ENCODE results near the gene OXA1L. TPM values are rescaled to one million over a fixed set of nuclear protein-coding genes. Genes with fewer than 3 reads are reported as not detected.
"Not testable (repeated sequence)": the region's sequence is repeated elsewhere in the genome, so short reads cannot be mapped to it uniquely, and the experiment has no call there.

Gene OXA1L
- polyA plus RNA-seq, 4 donors: 106 to 144 (median 139) TPM

DNA sequence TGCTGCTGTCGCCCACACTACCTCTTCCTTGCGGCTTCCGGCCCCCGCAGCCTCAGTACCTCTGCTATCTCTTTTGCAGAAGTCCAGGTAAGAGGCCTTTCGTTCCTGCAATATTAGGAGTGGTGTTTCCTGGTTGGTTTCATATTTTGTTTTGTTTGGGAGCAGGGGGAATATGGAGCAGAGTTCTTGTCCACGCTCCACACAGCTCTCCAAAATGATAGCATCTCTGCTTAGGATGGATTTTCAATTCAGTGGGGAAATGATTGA lies 768 bp downstream of the OXA1L start:
- no peak for DNase-seq (ENCODE audit: low read depth in 4 of 4, low spot score in 3 of 4)

DNA sequence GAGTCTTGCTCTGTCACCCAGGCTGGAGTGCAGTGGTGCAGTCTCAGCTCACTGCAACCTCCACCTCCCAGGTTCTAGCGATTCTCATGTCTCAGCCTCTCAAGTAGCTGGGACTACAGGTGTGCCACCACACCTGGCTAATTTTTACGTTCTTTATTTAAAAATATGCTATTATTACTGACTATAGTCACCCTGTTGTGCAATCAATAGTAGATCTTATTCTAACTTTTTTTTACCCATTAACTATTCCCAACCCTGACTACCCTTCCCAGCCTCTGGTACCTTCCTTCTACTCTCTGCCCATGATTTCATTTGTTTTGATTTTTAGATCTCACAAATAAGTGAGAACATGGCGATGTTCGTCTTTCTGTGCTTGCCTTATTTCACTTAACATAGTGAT lies 2.5 kb downstream of the OXA1L start:
- DNase-seq (ENCODE audit: low read depth in 4 of 4, low spot score in 3 of 4): no peak

DNA sequence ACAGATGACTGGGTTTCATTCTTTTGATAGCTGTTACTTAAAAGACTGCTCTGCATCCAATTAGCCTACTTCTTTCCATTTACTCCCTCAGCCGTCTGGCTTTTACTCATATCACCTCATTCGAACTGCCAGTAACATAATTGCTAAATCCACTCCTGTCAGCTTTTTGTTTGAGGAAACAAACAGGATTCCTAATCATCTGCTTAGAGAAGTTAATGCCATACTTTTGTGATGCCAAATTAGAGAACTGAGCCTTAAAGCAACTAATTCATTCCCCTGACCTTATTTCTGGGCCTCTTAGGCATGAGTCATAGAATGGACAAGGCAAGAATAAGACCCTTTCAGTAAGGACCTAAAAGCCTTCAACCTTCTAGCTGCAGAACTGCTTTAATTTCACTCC lies 2.9 kb downstream of the OXA1L start:
- no peak for DNase-seq (ENCODE audit: low read depth in 4 of 4, low spot score in 3 of 4)

DNA sequence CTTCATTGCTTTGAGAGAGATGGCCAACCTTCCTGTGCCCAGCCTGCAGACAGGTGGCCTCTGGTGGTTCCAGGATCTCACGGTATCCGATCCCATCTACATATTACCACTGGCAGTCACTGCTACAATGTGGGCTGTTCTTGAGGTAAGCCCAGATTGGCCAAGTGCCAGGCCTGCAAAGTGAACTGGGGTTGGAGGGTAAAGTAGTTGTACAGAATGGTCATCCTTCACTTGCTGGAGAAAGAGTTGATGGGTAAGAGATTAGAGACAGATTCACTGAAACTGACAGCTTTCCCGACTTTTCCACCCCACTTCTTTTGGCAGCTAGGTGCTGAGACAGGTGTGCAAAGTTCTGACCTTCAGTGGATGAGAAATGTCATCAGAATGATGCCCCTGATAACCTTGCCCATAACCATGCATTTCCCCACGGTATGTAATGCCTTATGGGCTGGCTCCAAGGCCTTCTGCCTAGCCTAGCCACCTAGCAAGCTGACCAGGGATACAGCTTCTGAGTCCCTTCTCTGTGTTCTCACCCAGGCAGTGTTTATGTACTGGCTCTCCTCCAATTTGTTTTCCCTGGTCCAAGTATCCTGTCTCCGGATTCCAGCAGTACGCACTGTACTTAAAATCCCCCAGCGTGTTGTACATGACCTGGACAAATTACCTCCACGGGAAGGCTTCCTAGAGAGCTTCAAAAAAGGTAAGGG lies 4.1 kb downstream of the OXA1L start:
- DNase-seq (ENCODE audit: low read depth in 4 of 4, low spot score in 3 of 4): no peak

DNA sequence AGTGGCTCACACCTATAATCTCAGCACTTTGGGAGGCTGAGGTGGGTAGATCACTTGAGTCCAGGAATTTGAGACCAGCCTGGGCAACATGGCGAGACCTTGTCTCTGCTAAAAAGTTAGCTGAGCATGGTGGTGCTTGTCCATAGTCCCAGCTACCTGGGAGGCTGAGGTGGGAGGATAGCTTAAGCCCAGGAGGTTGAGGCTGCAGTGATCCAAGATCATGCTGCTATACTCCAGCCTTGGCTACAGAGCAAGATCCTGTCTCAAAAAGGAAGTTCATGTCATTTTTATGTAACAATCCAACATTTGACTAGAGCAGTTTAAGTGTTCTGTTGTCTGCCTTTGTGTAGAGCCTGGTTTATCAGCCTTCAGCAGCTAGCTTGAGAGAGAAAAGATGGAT lies 6.2 kb downstream of the OXA1L start:
- DNase-seq (ENCODE audit: low read depth in 4 of 4, low spot score in 3 of 4): no peak

DNA sequence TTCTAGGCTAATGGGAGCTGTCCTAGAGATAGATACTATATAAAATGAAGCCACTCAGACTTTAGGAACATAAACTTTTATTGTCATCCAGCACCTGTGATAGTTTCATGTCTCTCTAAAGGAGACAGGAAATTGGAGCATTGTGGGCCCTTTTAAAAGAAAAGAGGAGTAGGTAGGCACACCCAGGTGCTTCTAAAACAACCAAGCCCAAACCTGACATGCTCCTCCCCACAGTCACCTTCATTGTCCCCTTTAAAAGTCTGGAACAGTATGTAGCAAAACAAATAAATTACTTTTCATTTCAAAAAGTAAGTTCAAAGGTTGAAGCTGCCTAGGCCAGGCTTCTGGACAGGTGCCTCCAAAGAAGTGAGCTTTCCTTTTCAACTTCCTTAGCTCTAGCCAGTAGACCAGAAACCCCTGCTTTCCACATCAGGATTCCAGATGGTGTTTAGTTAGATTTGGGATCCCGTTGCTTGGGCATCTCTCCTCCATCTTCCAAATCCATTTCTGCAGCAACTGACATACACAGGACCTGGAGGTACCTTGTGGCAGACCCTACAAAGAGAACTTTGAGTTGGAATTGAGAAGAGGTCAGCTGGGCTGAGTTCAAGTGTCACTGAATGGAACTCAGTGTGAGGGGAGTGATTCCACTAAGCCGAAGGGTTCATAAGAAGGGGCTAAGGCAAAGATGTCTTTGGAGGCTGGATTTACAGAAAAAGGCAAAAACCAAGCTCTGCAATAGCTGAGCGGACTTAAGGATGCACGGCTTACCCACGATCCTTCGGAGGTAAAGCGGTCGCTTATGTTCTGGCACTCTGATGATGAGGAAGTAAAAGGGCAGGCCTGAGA lies 6.9 kb downstream of the OXA1L start:
- no peak for DNase-seq (ENCODE audit: low read depth in 4 of 4, low spot score in 3 of 4)

DNA sequence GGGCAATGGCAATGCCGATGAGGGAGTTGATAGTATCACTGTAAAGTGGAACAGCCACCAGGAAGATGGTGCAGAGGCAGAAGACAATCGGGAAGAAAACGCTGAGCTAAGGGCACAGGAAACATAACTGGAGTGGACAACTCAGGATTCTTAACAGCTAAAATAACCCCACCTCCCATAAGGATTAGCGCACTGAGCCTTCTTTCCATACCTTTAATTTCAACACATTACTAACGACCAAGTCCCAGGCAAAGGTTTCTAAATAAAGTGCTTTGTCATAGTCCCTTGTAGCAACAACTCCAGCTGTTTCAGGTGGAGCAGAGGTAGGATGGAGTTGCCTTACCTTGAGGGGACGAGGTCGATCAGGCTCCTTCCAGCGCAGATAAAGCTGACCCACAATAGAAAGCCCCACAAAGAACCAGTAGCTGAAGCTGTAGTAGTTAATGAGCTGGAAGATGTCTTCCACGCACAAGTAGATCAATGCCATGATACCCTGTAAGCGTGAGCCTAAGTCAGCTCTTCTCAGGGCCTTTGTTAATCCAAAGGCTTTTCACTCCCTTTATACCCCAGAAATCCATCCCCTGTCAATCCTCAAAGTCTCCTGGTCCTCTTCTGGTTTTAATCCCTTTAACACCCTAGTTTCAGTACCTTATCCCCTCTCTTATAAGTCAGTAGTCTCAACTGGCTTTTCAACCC lies 7.7 kb downstream of the OXA1L start:
- DNase-seq (ENCODE audit: low read depth in 4 of 4, low spot score in 3 of 4): no peak

DNA sequence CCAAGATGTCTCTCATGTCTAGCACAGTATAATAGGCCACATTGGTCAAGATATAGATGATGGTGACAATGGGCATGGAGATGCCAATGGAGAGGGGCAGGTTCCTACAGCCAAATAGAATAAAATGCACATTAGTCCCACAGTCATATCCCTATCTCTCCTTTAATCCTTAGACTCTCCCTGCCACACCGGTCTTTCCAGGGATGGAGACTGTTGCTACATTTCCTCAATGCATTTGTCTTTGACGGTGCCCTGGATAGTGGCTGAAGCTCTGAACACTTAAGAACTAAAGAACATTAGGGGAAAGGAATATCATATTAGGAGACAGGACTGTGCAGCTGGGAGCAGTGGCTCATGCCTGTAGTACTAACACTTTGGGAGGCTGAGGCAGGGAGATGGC lies 9.7 kb downstream of the OXA1L start:
- no peak for DNase-seq (ENCODE audit: low read depth in 4 of 4, low spot score in 3 of 4)

DNA sequence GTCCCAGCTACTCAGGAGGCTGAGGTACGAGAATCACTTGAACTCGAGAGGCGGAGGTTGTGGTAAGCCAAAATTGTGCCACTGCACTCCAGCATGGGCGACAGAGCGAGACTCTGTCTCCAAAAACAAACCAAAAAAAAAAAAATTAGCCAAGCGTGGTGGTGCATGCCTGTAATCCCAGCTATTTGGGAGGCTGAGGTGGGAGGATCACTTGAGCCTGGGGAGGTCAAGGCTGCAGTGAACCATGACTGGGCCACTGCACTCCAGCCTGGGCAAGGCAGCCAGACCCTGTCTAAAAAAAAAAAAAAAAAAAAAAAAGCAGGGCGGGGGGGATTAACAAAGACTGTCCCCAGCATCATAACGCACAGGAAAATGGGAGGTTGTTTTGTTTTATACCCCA lies 10.4 kb downstream of the OXA1L start:
- not testable (repeated sequence) for DNase-seq (ENCODE audit: low read depth in 4 of 4, low spot score in 3 of 4)

DNA sequence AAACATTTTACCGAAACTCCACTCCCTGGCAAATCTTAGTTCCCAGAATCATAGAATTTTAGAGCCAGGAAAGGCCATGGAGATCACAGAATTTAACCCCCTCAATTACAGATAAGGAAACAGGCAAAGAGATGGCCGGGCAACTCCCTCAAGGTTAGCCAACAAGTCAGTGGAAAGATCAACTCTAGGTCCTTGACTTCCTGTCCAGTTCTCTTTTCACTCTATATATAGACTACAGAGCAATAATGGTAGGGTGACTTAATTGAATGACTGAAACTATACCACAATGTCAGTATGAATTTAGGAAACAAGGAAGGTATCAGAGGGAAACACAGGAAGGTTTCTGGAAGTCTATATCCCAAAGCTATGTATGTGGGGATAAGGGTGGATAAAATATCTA lies 11.6 kb downstream of the OXA1L start:
- DNase-seq (ENCODE audit: low read depth in 4 of 4, low spot score in 3 of 4): no peak

DNA sequence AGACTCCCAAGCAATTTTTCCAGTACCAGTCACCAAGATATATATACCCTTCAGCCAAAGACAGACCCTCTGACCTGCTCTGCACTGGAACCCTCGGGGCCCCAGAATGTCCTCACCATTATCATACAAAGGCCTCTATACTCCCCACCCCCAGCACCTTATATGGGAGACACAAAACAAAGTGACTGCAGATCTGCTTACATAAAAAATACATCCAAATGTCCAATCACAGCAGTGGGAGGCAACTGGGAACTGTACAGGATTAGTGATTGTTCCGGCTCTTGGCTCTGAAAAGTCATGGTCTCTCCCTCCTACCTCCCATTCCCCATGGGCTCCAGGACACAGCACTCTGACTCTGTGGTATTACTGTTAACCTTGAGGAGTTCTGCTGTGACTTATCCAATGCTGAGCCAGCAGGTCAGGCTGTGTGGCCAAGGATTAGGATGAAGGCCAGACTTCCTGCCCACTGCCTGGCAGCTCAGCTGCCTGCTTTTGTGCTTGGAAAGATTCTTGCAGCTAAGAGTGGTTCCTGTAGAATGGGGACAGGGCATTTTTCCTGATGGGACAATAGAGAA lies 13.7 kb downstream of the OXA1L start:
- DNase-seq (ENCODE audit: low read depth in 4 of 4, low spot score in 3 of 4): no peak

DNA sequence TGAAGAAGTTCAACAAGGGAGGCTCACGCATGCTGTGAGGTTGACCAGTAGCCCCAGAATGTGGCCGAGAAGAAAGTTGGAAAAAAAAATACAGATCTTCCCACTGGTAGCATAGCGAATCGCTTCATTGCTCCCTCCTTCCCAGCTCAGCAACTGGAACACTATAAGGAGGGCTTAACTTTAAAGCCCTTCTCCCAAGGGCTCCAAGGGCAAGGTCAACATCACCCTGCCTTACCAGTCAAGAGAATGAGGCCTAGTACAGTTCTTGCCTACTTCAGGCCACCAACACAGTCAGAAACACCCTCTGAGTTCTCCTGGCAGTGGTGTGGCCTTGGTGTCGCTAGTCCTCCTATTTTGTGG lies 14.4 kb downstream of the OXA1L start:
- no peak for DNase-seq (ENCODE audit: low read depth in 4 of 4, low spot score in 3 of 4)

DNA sequence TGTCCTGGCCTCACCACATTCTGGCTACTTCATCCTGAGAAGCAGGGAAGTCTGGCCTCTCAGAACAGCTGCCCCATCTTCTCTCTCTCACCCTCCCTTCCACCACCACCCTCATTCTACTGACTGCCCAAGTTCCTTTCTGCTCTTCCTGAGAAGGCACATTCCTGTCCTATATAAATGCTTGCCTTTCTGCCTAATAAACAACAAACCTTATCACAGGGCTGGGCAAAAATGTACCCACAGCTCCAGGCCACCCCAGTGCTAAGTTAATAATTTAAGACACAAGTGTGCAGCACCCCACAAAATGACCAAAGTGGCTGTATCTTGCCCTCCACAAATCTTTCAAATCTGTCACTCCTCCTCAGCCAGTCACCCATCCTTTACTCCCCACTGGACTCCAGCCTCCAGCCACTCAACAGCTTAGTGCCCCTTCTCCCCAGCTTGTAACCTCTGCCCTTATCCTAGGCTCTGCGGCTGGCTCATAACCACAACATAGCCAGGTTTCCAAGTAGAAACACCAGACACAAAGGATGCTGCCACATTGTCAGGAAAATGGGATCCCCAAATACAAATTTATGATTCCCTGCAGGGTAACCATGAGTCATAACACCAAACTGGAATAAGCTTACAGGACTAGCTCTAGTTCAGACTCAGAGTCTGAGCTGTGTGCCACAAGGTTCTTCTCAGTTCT lies 15.0 kb downstream of the OXA1L start:
- no peak for DNase-seq (ENCODE audit: low read depth in 4 of 4, low spot score in 3 of 4)

DNA sequence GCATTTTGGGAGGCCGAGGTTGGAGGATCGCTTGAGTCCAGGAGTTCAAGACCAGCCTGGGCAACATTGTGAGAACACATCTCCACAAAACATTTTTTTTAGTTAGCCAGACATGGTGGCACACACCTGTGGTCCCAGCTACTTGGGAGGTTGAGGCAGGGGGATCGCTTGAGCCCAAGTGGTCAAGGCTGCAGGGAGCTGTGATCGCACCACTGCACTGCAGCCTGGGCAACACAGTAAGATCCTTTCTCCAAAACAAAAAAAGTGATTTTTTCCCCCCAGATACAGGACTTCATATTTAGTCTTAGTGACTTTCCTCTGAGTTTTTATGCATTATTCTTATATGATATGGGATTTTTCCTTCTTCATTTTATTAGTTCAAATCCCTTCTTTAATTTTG lies 20.2 kb downstream of the OXA1L start:
- DNase-seq (ENCODE audit: low read depth in 4 of 4, low spot score in 3 of 4): no peak

DNA sequence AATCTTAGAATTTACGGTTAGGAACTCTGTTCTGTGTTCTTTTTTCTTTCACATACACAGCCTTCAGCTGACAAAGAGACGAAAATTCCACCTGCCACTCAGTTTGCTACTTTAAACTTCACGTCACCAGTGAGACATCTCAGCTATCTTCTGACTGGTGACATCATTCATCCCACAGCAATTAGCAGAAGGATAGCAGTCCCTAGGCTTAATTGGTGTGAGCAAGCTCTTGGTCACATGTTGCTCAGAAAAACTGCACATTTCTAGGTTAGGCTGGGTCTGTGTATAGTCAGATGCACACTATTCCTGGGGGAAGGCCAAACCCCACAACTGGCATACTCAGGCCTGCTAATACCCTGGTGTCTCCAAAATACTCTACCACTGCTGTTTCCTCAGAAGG lies 24.8 kb downstream of the OXA1L start:
- DNase-seq (ENCODE audit: low read depth in 4 of 4, low spot score in 3 of 4): no peak

DNA sequence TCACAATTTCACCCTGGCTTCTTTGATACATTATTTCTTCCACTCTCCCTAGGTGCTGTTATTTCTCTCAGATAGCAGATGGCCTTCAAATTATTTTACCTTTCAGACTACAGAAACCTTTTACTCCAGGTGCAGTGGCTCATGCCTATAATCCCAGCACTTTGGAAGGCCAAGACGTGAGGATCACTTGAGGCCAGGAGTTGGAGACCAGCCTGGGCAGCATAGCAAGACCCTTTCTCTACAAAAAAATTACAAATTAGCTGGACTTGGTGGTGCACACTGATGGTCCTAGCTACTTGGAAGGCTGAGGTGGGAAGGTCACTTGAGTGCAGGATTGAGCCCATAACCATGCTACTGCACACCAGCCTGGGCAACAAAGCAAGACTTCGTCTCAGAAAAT lies 25.7 kb downstream of the OXA1L start:
- no peak for DNase-seq (ENCODE audit: low read depth in 4 of 4, low spot score in 3 of 4)

DNA sequence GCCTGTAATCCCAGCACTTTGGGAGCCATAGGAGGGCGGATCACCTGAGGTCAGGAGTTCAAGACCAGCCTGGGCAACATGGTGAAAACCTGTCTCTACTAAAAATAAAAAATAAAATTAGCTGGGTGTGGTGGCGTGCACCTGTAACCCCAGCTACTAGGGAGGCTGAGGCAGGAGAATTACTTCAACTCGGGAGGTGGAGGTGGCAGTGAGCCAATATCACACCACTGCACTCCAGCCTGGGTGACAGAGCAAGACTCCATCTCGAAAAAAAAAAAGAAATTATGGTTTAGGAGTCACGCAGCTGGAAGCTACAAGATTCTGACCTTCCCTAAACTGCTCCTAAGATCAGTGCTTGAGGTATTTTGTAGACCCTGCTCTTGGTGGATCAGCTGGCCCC lies 27.1 kb downstream of the OXA1L start:
- not testable (repeated sequence) for DNase-seq (ENCODE audit: low read depth in 4 of 4, low spot score in 3 of 4)

DNA sequence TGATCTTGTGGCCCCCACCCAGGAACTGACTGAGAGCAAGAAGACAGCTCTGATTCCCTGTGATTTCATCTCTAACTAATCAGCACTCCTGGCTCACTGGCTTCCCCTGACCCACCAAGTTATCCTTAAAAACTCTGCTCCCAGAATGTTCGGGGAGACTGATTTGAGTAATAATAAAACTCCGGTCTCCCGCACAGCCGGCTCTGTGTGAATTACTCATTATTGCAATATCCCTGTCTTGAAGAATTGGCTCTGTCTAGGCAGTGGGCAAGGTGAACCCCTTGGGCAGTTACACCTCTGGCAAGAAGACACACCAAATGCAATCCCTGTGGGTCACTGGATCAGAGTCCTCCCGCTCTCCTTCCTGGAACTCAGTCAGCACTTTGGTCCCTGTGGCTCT lies 27.5 kb downstream of the OXA1L start:
- no peak for DNase-seq (ENCODE audit: low read depth in 4 of 4, low spot score in 3 of 4)

DNA sequence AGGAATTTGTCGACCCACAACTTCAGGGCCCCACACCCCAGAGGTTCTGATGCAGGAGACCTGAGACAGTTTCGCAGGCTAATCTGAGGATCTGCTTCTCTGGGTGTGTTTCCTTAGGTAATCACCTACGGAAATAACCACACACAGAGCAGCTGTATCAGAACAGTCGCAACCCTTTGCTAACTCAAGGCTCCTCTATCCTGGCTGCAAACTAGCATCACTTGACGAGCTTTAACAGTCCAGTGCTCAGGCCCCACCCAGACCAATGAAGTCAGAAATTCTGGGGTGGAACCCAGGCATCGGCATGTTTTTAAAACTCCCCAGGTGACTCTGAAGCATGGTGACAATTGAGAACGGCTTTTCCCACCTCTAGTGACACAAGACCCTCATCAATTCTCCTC lies 28.1 kb downstream of the OXA1L start:
- no peak for DNase-seq (ENCODE audit: low read depth in 4 of 4, low spot score in 3 of 4)

DNA sequence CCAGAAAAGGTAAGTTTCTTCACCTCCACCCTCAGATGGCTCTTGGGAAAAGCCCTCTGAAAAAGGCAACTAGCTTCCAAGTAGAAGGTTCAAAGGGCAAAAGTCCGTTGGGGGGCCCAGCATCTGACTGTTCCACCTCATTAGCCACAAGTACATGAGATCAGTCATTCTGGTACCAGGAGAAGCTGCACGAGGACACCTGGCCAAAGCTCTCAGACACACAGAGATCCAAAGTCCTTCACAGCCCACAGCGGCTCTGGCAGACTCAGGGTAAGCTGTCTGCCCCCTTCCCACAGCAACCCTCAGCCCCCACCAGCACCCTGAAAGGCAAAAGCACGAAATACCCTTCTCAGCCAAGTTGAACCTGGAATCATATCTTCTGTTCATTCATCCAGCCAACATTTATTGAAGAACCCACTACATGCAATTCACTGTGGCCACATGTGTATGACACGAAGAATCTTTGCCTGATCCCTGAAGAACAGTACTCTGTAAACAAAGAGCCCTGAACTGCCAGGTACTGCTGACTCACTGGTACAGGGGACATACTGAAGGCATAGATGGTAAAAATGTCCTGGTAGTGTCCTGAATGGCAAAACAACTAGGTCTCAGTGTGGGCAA lies 29.7 kb downstream of the OXA1L start:
- DNase-seq (ENCODE audit: low read depth in 4 of 4, low spot score in 3 of 4): no peak
